RKO (cell line): ENCODE results near the gene AKTIP.
"Not testable (repeated sequence)": the region's sequence is repeated elsewhere in the genome, so short reads cannot be mapped to it uniquely, and the experiment has no call there.

ENCODE experiments used
- DNase-seq: peaks from one replicate; pipeline ENCODE4 v3.0.0-alpha.2; 2016; ENCODE audit warnings: low spot score

Gene AKTIP

DNA sequence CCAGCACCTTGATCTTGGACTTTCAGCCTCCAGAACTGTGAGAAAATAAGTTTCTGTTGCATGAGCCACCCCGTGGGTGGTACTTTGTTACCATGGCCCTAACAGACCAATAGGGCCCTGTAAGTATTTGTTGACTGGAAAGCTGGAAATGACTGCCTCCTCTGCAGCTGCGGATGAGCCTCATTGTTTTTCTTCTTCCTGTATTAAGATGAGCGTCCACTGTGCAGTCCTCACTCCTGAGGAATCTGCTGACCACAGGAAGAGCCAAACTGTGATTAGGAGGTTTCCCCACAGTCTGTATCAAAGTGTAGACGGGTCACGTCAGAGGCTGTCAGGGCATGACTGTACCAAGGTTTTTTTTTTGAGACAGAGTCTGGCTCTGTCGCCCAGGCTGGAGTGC is 12.2 kb upstream of the AKTIP start:
- peak; percentile 13 for DNase-seq

DNA sequence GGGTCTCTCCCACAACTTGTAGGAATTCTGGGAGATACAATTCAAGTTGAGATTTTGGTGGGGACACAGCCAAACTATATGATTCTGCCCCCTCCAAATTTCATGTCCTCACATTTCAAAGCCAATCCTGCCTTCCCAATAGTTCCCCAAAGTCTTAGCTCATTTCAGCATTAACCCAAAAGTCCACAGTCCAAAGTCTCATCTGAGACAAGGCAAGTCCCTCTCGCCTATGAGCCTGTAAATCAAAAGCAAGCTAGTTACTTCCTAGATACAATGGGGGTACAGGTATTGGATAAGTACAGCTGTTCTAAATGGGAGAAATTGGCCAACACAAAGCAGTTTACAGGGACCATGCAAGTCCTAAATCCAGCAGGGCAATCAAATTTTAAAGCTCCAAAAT is 9.8 kb upstream of the AKTIP start:
- not testable (repeated sequence) for DNase-seq

DNA sequence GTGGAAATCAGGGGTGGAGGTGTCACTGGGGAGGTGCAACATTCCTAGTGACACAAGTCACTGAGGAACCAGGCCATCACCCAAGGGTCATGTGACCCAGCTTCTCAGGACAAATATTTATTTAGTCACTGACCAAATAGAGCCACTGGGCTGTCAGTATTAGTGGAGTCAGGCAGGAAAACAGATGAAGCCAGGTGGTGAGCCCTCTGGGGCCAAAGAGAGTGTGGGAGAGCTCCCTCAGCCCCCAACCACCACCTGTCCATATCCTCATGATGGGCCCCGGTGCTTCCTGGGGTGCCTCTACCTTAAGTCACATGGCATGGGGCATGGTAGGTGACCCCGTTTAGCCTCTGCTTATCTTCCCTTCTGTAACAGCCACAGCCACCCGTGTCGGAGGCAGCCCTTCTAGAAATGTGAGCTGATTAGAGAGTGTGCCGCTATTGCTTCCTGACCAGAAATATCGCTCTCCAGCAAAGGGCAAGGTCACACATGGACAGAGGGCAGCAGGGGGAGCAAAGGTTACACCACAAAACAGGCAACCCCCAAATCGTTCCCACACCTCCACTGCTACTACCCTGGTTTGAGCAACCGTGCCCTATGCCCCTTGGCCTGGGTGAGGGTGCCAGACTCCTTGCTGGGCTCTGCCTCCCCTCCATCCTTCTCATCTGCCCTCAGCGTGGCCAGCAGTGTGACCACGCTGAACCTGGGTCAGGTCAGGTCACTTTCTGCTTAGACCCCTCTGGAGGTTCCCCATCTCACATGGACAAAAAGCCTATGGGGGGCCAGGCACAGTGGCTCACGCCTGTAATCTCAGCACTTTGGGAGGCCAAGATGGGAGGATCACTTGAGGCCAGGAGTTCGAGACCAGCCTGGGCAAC is 8.6 kb upstream of the AKTIP start:
- DNase-seq, result no peak

DNA sequence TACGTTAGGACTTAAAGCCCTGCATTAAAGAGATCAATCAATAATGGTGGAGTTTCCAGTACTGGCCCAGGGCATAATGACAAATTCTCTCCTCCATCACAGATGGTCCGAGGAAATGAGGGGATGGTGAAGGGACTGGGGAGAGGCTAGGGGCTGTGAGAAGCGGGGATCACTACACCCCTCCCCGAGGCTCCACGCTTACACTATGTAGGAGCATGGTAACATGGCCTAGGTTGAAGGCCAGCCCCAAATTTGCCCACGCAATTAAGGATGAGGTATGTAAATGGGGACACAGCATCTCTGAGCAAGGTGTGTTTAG is 8.0 kb upstream of the AKTIP start:
- DNase-seq, result no peak

DNA sequence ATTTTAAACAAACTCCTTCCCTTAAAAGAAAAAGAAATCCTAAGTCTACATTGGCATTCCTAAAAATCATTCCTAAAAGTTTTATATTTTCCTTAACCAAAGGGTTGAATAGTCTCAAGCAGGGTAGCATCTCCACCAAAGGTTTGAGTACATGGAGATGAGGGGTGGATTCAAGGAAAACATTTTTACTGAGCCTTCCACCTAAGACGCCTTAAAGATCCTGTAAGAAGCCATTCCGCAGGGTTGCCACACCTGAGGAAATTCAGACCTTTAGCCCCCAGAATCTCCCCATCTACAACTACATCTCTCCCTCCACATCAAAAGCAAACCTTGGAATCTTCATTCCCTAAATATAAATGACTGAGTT is 7.7 kb upstream of the AKTIP start:
- DNase-seq, result no peak

DNA sequence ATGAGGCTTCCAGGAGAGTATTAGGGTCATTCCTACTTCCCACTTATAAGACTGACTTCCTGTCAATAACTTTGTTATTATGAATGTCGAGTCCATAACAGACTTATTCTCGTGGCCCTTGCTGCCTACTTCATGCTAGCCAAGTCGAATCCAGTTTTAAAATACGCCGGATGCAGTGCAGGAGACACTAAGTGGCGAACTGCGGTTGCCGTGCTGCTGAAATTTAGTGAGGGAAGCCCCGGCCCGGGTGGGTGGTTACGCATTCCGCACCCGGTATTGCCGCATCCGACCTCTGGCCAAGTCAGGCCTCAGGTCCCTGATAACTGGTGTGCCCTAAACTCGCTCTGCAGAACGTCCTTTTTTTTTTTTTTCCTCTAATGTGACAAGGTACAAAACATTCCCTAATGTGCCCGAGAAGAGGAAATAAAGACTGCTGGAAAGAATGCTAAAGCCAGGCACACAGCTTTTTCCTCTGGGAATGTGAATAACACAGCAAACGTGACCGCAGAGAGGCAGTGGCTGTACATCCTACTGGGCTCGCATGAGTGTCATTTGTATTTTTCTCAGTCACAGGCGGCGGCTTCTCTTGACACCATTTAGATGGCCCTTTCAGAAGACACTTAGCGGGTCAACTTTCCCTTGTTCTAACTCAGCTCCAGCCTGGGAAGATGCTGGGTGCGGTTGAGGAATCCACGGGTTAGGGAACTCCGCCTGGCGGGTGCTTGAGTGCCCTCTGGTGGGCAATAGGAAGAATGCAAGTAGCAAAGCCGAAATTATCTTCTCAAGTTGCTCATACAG is 7.1 kb upstream of the AKTIP start:
- peak; percentile 69 for DNase-seq

DNA sequence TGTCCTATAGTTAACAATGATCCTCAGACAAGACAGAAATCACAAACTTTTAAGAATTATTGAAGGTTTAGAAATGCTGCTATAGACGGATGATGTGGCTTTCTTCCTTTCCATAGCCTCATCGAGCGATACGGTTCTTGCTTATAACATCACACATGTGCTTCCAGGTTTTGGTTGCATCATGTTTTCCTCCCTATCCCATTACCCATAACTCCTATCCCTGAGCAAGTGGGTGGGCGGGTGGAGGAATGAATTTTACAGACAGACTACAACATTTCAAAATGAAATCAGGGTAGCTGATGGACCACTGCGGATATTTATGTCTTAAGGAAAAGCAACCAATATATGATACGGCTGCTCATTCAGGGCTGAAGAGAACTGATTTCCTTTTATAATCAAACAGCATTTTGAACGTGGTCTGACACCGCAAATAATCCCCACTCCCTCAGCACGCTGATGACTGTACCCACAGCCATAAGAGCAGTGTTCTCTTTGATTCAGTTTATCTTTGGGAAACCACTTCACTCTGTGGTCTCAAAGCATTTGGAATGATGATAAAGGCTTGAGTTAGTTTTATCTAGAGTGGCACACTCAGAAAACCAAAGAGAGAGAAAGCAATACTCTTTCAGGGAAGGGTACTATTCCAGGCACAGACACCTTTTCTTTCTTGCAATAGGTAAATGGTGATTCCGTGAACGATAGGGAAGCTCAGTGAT is 4.6 kb upstream of the AKTIP start:
- DNase-seq, result no peak

DNA sequence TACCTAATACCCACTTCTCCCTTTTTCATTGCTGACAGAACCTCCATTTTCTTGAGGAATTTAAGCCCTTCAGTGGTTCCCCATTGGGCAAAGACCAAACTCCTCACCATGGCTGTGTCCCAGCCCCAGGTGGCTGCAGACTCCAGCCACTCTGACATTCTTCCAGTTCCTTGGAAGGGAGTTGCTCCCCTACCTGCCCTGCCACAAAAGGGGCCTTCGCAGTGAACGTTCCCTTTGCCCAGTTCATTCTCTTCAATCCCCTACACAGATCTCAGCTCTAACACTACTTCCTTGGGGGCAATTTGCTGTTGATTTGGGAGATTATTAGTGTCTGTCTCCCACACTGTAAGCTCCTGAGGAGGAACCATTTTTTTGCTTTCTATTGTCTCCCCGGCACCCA is 3.2 kb upstream of the AKTIP start:
- no peak for DNase-seq

DNA sequence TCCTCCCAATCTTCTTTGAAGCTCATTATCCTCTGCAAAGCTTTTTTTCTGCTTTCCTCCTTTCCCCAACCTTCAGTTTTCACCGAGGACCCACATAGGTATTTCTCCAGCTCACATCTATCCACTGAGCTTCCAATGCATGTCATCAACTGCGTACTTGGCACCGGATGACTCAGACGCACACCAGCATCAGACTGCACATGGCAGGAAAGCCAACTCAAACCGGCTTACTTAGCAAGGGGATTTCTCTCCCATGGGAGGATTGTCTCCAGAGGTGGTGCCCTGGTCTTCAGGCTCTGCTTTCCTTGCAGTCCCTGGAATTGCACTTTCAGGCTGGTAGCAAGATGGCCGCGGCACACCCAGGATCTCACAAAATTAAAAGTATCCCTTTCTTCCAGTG is 1.7 kb upstream of the AKTIP start:
- no peak for DNase-seq

DNA sequence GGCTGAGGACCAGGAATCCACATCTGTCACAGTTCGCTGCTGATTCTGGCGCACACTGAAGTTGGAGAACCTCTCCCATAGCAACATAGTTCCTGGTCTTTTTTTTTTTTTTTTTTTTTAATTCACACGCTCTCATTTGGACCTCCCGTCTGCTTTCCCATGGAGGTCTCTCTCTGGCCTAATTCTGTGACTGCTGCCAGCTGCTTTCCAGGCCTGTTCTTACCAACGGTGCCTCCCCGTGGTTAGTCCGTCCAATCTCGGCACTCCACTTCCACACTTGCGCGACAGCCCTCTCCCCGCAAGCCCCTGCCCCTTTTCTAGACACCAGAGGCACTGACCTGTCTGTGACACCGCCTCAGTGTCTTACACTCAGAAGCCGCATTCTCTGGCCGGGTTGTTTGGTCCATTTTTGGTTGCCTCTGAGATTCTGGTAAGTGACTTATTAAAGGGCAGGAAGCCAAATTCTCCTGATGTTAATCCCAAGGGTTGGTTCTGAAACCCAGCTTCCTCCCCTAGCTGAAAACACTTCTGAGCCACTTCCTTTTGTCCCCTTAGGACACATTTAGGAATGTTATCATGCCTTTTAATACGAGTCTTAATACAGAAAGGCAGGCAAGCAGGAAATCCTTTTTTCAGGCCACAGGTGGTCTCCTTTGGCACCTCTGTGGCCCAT is 1.1 kb upstream of the AKTIP start:
- peak; percentile 16 for DNase-seq

DNA sequence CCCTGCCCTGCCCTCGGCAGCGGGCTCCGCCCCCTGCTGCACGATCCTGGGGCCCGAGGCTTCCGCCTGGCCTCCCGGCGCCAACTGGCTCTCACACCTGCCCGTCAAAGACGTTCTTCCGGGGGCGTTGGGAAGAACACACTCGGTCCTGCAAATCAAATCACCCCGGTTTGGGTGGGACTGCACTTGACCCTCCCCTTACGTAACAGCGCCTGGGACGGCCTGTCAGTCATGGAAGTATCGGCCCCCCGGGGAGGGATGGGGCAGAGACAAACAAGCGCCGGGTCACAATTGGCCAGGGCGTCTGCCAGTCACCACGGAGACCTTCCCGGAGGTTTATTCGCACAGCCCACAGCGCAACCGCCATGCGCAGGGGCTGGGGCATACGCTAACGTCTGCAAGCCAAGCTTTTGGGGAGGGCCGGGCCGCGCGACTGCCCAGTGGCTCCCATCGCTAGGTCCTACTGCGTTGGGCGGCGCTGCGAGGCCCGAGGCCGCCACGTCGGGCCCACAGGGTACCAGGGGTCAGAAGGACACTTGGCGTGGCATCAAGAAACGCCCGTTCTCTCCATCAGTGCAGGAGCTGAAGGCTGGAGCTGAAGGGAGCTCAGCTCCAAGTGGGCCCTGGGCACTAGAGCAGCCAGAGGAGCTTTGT is 388 bp upstream of the AKTIP start:
- DNase-seq, result peak; percentile 100

DNA sequence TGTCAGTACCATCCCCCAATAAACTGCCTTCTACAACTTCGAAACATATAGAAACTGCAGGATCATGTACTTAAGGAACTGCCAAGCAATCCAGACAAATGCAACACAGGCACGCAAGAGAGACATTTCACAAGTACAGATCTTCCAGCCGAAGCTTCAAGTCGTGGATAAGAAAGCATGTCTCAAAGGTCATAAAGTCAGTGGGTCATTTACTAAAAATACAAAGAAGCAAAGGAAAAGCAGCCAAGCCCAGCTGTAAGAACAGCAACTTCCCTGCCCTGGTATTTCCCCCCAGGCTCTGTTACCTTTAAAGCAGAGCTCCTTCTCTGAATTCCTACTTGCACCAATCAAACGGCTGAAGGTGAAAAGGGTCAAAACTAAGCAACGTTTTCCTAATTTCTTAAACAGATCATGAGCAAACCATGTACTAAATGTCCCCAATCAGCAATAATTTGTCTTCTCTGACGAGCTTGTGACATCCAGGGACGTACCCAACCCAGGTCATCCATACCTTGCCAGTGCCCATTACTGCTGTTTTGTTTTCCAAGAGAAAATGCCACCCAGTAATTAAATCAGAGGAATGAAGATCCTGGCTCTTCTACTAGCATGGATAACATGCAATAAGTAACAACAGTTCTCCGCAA is 1.7 kb downstream of the AKTIP start:
- no peak for DNase-seq

DNA sequence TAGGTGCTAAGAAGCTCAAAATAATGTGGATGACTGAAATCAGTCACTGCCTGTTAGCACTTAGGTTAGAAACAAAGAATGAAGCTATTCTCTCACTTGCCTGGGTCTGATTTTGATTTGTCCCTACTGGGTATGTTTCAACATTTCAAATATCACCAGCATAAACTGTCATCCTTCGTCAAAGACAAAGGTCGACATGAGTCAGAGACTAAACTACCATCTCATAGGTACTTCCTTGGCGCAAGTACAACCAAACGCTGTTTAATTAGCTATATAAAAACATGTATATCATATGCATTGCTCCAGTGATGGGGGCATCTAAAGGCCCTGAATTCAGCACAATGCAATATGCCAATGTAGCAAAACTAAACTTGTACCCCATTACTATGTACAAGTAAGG is 4.0 kb downstream of the AKTIP start:
- no peak for DNase-seq

DNA sequence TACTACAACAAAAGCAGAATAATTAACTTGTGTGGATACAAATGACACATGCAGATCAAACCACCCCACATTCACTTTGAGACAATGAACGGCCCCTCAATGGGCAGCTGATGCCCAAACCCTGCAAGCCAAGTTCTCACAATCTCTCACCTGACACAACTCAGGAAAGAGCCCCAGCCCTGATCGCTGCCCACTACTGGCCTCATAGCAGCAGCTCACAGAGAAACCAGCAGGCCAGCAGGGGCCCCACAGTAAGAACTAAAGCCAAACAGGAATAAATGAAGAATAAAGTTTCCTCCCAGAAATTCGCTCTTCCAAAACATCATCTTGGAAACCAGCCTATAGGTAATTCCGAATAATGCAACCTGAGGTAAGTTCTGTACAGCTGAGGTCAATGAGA is 7.7 kb downstream of the AKTIP start:
- no peak for DNase-seq

DNA sequence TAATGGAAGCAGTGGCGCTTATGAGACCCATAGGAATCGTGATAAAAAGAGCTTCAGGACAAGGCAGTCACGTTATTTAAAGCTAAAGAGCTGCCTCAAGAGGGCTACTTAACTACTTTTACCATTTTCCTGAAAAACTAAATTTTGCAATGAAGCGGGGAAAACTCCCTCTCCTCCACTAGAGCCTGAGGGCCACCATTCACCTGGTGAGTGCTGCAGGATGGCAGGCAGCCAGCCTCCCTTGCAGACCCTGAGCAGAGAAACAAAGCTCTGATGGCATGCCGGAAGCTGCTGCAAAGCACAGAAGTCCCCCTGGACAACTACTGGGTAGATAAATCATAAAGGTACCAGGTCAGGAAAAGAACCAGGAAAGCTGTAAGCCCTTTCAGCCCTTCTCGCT is 8.4 kb downstream of the AKTIP start:
- no peak for DNase-seq

DNA sequence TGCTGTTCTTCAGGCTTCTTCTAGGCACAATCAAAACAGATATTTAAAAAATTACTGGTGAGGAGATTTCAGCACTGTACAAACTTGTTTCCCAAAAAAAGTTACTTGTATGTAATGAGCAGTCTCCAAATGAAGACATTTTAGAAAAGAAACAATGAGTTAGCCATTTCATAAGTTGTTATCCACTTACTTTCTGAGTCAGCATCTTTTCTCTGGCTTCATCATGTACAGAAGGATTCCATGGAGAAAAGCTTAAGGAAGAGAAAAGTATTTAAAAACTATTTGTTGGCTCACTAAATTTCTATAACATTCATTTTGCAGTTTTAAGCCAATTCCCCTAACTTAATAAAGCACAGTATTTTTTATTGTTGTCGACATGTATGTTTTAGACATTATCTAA is 10.5 kb downstream of the AKTIP start:
- DNase-seq, result no peak

DNA sequence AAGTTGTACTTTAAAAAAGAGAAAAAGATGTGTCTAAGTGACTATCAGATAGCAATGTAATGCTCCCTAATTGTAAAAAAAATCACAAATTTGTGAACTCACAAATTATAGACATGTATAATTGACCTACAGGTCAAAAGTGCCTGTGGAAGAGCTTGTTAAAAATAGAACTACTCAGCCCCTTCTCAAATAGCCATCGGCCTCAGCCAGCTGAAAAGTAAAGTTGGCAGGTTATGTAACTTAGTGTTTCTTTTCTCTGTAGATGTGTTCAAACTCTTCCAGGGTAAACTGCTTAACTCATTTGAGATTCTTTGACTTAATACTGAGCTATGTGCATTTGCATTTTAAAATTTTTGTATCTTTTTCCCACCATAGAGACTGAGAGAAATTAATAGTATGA is 13.3 kb downstream of the AKTIP start:
- DNase-seq, result no peak

DNA sequence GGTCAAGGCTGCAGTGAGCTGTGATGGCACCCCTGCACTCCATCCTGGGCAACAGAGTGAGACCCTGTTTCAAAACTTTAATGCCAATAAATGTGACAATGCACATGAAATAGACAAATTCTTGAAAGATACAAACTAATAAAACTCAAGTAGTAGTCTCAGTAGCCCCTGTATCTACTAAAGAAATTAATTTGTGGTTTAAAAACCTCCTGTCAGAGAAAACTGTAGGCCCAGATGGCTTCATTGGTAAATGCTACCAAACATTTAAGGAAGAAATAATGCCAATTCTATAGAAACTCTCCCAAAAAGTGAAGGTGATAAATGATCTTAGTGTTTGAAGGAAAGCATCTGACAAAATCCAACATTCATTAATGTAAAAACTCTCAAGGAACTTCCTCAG is 16.8 kb downstream of the AKTIP start:
- DNase-seq, result no peak

DNA sequence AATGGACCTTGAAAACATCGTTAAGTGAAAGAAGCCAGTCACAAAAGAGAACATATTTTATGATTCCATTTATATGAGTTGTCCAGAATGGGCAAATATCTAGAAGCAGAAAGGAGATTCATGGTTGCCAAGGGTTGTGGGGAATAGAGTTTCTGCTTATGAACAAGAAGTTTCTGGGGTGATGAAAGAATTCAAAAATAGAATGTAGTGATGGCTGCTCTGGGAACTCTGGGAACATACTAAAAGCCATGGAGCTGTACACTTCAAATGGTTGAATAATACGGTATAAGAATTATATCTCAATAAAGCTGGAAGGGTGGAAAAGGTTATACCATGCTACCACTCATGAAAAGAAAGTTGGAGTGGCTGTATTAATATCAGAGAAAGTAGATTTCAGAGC is 18.5 kb downstream of the AKTIP start:
- no peak for DNase-seq

DNA sequence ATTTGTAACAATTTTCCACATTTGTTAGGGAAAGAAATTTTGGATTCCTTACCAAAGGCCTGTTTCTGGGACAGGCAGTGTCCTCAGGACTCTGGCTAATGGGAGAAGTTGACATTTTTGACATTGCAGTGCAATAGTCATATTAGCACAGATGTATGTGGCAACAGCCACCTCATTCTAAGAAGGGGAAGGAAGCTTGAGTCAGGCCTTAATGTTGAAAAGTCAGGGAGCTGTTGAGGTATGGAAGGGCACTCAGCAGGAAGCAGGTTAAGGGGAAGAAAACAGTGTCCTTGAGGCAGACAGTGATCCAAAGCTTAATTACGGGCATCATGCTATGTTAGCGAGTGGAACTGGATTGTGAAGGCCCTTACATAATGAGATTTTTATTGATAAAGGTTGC is 20.9 kb downstream of the AKTIP start:
- DNase-seq, result no peak

DNA sequence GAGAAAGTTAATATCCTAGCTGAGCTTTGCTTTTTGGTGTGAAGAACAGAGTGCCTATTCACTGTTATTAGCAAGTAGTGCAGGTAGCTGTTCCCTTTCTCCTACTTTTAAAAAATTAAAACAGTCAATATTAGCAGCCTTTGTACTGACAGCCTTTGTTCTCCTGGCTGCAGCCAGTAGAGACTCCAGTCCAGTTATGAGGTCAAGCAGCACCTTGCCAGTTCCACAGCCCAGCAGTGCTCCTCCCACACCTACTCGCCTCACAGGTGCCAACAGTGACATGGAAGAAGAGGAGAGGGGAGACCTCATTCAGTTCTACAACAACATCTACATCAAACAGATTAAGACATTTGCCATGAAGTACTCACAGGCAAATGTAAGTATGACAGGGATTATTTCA is 22.6 kb downstream of the AKTIP start:
- DNase-seq, result no peak

DNA sequence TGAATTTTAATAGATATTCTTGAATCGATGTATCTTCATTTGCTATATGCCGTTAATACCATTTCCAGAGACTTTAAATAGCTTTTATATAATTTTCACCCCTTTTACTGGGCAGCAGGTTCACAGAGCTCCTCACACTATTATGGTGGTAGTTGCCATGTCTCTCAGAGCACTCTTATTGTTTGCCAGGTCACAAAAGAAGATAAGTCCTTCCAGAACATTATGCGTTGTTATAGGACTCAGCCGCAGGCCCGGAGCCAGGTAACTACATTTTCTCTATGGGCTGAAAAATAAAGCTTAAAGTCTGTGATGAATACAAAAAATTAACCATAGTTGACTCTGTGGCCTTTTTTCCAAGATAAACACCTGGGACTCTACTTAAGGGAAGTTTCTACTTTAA is 24.0 kb downstream of the AKTIP start:
- no peak for DNase-seq
